Neural crest cell (in vitro differentiated cells): ENCODE data around the gene C1orf53. TPM values are rescaled to one million over a fixed set of nuclear protein-coding genes. Genes with fewer than 3 reads are reported as not detected.
"Not testable (repeated sequence)": the region's sequence is repeated elsewhere in the genome, so short reads cannot be mapped to it uniquely, and the experiment has no call there.

Experiments used
- DNase-seq: peaks from one replicate; pipeline ENCODE4 v3.0.0; 2021; ENCODE audit warnings: low read depth, mixed read lengths, low spot score
- H3K27ac Mint-ChIP-seq: one replicate; pipeline ENCODE4 v1.8.0; 2021; ENCODE audit warnings: mild to moderate bottlenecking, mixed read lengths; ENCODE audit not compliant: unreplicated experiment
- H3K27me3 Mint-ChIP-seq: 2 replicates; pipeline ENCODE4 v1.8.0; 2021; ENCODE audit warnings: low read depth, mild to moderate bottlenecking, mixed read lengths
- H3K36me3 Mint-ChIP-seq: 2 replicates; pipeline ENCODE4 v1.8.0; 2021; ENCODE audit warnings: low read depth, mild to moderate bottlenecking, mixed read lengths
- H3K4me1 Mint-ChIP-seq: 2 replicates; pipeline ENCODE4 v1.8.0; 2021; ENCODE audit warnings: mixed read lengths
- H3K4me3 Mint-ChIP-seq: one replicate; pipeline ENCODE4 v1.8.0; 2021; ENCODE audit warnings: mild to moderate bottlenecking, mixed read lengths
- H3K9me3 Mint-ChIP-seq: 2 replicates; pipeline ENCODE4 v1.8.0; 2021; ENCODE audit warnings: mixed read lengths
- total RNA-seq: library from RNA; stranded (reverse); gene quantifications from 2 replicates; pipeline ENCODE4 v1.2.1, GENCODE V29; 2021
- TF ChIP-seq, protein P1 (sequence below): fragments of 200-600 bp; sonication (generic); conservative IDR thresholded peaks from 2 replicates; pipeline ENCODE4 v1.5.0; 2021; ENCODE audit warnings: antibody characterized with exemption, mild to moderate bottlenecking

The C1orf53 gene
- total RNA-seq, 1 donor from 2014 or later = 3.1 TPM

GRCh38 chr1:197865809-197866208 is 36.6 kb upstream of the C1orf53 start:
- H3K36me3 Mint-ChIP-seq = no peaks in the 10 kb centered on the region
- no peak overlapping the region for H3K27ac Mint-ChIP-seq
- no peak for DNase-seq
- TF ChIP-seq, protein P1, sequence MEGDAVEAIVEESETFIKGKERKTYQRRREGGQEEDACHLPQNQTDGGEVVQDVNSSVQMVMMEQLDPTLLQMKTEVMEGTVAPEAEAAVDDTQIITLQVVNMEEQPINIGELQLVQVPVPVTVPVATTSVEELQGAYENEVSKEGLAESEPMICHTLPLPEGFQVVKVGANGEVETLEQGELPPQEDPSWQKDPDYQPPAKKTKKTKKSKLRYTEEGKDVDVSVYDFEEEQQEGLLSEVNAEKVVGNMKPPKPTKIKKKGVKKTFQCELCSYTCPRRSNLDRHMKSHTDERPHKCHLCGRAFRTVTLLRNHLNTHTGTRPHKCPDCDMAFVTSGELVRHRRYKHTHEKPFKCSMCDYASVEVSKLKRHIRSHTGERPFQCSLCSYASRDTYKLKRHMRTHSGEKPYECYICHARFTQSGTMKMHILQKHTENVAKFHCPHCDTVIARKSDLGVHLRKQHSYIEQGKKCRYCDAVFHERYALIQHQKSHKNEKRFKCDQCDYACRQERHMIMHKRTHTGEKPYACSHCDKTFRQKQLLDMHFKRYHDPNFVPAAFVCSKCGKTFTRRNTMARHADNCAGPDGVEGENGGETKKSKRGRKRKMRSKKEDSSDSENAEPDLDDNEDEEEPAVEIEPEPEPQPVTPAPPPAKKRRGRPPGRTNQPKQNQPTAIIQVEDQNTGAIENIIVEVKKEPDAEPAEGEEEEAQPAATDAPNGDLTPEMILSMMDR = no peak
- H3K9me3 Mint-ChIP-seq = no peaks in the 10 kb centered on the region
- no peaks in the 10 kb centered on the region for H3K27me3 Mint-ChIP-seq
- H3K4me1 Mint-ChIP-seq = no peaks in the 10 kb centered on the region
- no peak overlapping the region for H3K4me3 Mint-ChIP-seq

DNA sequence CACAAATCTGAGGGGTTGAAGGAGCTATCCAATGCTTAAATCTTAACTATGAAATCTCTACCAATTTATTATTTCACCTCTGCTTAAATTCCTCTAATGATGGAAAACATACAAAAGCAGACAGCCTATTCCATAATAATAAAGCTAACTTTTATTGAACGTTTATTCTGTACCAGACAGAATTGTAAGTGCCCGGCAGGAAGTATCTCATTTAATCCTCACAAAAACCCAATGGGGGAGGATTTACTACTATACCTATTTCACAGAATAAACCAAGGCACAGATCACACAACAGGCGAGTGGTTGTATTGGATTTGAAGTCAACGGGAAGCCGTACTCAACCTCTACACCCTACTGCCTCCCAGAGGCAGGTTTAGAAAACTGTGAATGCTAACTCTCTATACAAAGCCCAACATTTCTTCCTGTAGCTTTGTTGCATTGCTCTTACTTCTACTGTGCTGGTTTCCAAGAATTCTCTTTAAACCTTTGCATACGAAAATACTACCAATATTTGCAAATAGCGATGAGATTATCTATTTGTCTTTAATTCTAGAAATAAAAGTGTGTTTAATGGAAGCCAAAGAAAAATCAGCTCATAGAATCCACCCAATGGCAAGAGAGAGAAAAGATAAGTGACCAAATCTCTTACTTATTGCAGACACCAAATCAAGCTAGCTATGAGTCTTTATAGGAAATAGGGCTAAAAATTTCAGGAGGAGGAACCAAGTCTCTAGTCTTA is 33.5 kb upstream of the C1orf53 start:
- TF ChIP-seq, protein P1 = peak; percentile 70
- H3K4me1 Mint-ChIP-seq = no peaks in the 10 kb centered on the region
- DNase-seq = no peak
- H3K27me3 Mint-ChIP-seq = no peaks in the 10 kb centered on the region
- no peaks in the 10 kb centered on the region for H3K36me3 Mint-ChIP-seq
- peaks cover 5% of the 10 kb centered on the region for H3K9me3 Mint-ChIP-seq
- H3K27ac Mint-ChIP-seq = no peak overlapping the region
- no peak overlapping the region for H3K4me3 Mint-ChIP-seq

GRCh38 chr1:197869490-197870077 is 32.8 kb upstream of the C1orf53 start:
- no peak for DNase-seq
- H3K4me3 Mint-ChIP-seq = no peak overlapping the region
- no peak overlapping the region for H3K27ac Mint-ChIP-seq
- H3K36me3 Mint-ChIP-seq = no peaks in the 10 kb centered on the region
- no peaks in the 10 kb centered on the region for H3K27me3 Mint-ChIP-seq
- H3K9me3 Mint-ChIP-seq = peaks cover 5% of the 10 kb centered on the region
- TF ChIP-seq, protein P1 = no peak
- no peaks in the 10 kb centered on the region for H3K4me1 Mint-ChIP-seq

GRCh38 chr1:197876894-197877293 is 25.5 kb upstream of the C1orf53 start:
- no peak overlapping the region for H3K27ac Mint-ChIP-seq
- no peaks in the 10 kb centered on the region for H3K4me1 Mint-ChIP-seq
- DNase-seq = no peak
- peaks cover 32% of the 10 kb centered on the region for H3K9me3 Mint-ChIP-seq
- no peak overlapping the region for H3K4me3 Mint-ChIP-seq
- TF ChIP-seq, protein P1 = no peak
- H3K36me3 Mint-ChIP-seq = peaks cover 9% of the 10 kb centered on the region
- H3K27me3 Mint-ChIP-seq = peaks cover 8% of the 10 kb centered on the region

- DNase-seq, H3K4me3 Mint-ChIP-seq, H3K36me3 Mint-ChIP-seq, H3K4me1 Mint-ChIP-seq, H3K27me3 Mint-ChIP-seq: not testable (repeated sequence)
- Mint-ChIP-seq H3K9me3 (peaks cover 30% of the 10 kb centered on the region), H3K27ac (peak overlapping the region; percentile 53)
Measured at GRCh38 chr1:197880385-197880784, 22.0 kb upstream of the C1orf53 start.

- H3K4me1 Mint-ChIP-seq, H3K27me3 Mint-ChIP-seq, H3K27ac Mint-ChIP-seq, DNase-seq, H3K36me3 Mint-ChIP-seq, H3K4me3 Mint-ChIP-seq: not testable (repeated sequence)
- peaks cover 21% of the 10 kb centered on the region for H3K9me3 Mint-ChIP-seq
Measured at GRCh38 chr1:197882241-197882640, 20.2 kb upstream of the C1orf53 start.
